ENCODE measurements around the gene BCL7B. TPM values are rescaled to one million over a fixed set of nuclear protein-coding genes. Genes with fewer than 3 reads are reported as not detected.
"Not testable (repeated sequence)": the region's sequence is repeated elsewhere in the genome, so short reads cannot be mapped to it uniquely, and the experiment has no call there.

Gene BCL7B
- total RNA-seq, 1 donor from 2014 or later: 34.0 TPM

DNA sequence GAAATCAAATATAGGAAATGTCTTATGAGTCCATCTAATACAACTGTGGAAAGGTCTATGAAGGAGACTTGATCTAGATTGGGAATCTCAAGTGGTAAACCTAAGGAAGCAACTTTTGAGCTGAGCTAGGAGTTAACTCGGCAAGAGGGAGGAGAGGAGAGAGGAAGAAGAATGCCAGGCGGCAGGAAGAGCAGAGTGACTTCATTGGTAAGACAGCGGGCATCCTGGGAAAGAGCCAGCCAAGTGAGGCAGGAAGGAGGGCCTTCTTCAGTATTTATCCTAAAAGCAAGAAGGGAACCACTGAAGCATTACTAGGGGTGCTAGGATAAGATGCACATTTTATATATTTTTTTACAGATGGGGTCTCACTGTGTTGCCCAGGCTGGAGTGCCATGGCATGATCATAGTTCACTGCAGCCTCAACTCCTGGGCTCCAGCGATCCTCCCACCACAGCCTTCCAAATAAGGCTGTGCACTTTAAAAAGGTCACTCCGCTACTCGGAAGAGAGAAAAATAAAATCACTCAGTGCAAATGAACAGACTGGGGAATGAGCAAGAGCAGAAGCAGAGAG, 2.0 kb downstream of the BCL7B start:
- peaks cover 5% of the 10 kb centered on the region for H3K27me3 Mint-ChIP-seq (ENCODE audit: unreplicated experiment)
- DNase-seq: no peak
- H3K9me3 Mint-ChIP-seq (ENCODE audit: unreplicated experiment): peaks cover 3% of the 10 kb centered on the region
- H3K27ac Mint-ChIP-seq (ENCODE audit: unreplicated experiment): peak overlapping the region; percentile 37
- H3K36me3 Mint-ChIP-seq (ENCODE audit: unreplicated experiment): no peaks in the 10 kb centered on the region
- TF ChIP-seq, protein P1, sequence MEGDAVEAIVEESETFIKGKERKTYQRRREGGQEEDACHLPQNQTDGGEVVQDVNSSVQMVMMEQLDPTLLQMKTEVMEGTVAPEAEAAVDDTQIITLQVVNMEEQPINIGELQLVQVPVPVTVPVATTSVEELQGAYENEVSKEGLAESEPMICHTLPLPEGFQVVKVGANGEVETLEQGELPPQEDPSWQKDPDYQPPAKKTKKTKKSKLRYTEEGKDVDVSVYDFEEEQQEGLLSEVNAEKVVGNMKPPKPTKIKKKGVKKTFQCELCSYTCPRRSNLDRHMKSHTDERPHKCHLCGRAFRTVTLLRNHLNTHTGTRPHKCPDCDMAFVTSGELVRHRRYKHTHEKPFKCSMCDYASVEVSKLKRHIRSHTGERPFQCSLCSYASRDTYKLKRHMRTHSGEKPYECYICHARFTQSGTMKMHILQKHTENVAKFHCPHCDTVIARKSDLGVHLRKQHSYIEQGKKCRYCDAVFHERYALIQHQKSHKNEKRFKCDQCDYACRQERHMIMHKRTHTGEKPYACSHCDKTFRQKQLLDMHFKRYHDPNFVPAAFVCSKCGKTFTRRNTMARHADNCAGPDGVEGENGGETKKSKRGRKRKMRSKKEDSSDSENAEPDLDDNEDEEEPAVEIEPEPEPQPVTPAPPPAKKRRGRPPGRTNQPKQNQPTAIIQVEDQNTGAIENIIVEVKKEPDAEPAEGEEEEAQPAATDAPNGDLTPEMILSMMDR (IDR thresholded peaks at IDR 0.05; ENCODE audit: partially characterized antibody, unreplicated experiment): no peak
- peaks cover 10% of the 10 kb centered on the region for H3K4me1 Mint-ChIP-seq (ENCODE audit: low read depth, unreplicated experiment)
- H3K4me3 Mint-ChIP-seq (ENCODE audit: unreplicated experiment): peak overlapping the region; percentile 96

DNA sequence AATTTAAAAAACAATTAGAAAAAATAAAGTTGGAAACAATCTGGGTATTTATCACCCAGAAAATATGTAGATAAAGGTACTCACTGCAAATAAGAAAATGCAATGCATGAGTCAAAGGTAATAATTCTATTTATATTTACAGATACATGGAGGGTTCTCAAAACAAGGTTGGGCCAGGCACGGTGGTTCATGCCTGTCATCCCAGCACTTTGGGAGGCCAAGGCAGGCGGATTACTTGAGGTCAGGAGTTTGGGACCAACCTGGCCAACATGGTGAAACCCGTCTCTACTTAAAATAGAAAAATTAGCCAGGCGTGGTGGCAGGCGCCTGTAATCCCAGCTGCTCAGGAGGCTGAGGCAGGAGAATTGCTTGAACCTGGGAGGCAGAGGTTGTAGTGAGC, 7.4 kb downstream of the BCL7B start:
- not testable (repeated sequence) for H3K4me3 Mint-ChIP-seq (ENCODE audit: unreplicated experiment); H3K27ac Mint-ChIP-seq (ENCODE audit: unreplicated experiment); H3K9me3 Mint-ChIP-seq (ENCODE audit: unreplicated experiment); H3K36me3 Mint-ChIP-seq (ENCODE audit: unreplicated experiment); H3K27me3 Mint-ChIP-seq (ENCODE audit: unreplicated experiment); H3K4me1 Mint-ChIP-seq (ENCODE audit: low read depth, unreplicated experiment); DNase-seq

DNA sequence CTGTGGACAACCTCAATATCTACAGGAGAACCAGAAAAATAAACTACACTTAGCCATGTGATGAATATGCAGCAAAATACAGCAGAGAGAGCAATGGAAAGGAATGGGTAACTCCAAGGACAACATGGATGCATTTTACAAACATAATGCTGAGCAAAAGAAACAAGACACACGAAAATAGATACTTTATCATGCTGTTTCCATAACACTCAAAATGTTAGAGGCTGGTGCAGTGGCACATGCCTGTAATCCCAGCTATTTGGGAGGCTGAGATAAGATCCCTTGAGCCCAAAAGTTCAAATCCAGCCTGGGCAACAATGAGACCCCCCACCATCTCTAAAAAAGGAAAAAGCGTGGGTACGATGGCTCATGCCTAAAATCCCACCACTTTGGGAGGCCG, 8.3 kb downstream of the BCL7B start:
- Mint-ChIP-seq H3K27me3 (ENCODE audit: unreplicated experiment) (no peaks in the 10 kb centered on the region), H3K4me3 (ENCODE audit: unreplicated experiment) (no peak overlapping the region), H3K27ac (ENCODE audit: unreplicated experiment) (no peak overlapping the region), H3K36me3 (ENCODE audit: unreplicated experiment) (no peaks in the 10 kb centered on the region), H3K9me3 (ENCODE audit: unreplicated experiment) (no peaks in the 10 kb centered on the region), H3K4me1 (ENCODE audit: low read depth, unreplicated experiment) (peaks cover 4% of the 10 kb centered on the region)
- TF ChIP-seq, protein P1 (IDR thresholded peaks at IDR 0.05; ENCODE audit: partially characterized antibody, unreplicated experiment): no peak
- no peak for DNase-seq

DNA sequence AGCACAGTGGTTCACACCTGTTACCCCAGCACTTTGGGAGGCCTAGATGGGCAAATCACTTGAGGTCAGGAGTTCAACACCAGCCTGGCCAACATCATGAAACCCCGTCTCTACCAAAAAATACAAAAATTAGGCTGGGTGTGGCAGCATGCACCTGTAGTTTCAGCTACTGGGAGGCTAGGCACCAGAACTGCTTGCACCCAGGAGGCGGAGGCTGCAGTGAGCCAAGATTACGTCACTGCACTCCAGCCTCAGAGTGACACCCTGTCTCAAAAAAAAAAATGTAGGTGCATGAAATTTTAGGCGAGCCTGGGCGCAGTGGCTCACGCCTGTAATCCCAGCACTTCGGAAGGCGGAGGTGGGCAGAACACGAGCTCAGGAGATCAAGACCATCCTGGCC, 9.6 kb downstream of the BCL7B start:
- no peaks in the 10 kb centered on the region for H3K27me3 Mint-ChIP-seq (ENCODE audit: unreplicated experiment)
- TF ChIP-seq, protein P1 (IDR thresholded peaks at IDR 0.05; ENCODE audit: partially characterized antibody, unreplicated experiment): no peak
- peaks cover 4% of the 10 kb centered on the region for H3K4me1 Mint-ChIP-seq (ENCODE audit: low read depth, unreplicated experiment)
- H3K4me3 Mint-ChIP-seq (ENCODE audit: unreplicated experiment): no peak overlapping the region
- H3K36me3 Mint-ChIP-seq (ENCODE audit: unreplicated experiment): no peaks in the 10 kb centered on the region
- H3K27ac Mint-ChIP-seq (ENCODE audit: unreplicated experiment): no peak overlapping the region
- H3K9me3 Mint-ChIP-seq (ENCODE audit: unreplicated experiment): no peaks in the 10 kb centered on the region
- no peak for DNase-seq

DNA sequence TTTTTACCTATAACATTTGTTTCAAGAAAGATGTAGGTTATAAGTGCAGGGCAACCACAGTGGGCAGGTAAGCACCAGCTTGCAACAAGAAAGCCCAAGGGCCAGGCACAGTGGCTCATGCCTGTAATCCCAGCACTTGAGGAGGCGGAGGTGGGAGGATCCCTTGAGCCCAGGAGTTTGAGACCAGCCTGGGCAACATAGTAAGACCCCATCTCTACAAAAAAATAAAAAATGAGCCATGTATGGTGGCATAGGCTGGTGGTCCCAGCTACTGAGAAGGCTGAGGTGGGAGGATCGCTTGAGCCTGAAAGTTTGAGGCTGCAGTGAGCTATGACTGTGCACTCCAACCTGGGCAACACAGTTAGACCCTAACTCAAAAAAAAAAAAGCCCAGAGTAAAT, 12.8 kb downstream of the BCL7B start:
- H3K27me3 Mint-ChIP-seq (ENCODE audit: unreplicated experiment): no peaks in the 10 kb centered on the region
- TF ChIP-seq, protein P1 (IDR thresholded peaks at IDR 0.05; ENCODE audit: partially characterized antibody, unreplicated experiment): no peak
- no peak overlapping the region for H3K4me3 Mint-ChIP-seq (ENCODE audit: unreplicated experiment)
- no peak overlapping the region for H3K27ac Mint-ChIP-seq (ENCODE audit: unreplicated experiment)
- H3K9me3 Mint-ChIP-seq (ENCODE audit: unreplicated experiment): no peaks in the 10 kb centered on the region
- no peak for DNase-seq
- H3K4me1 Mint-ChIP-seq (ENCODE audit: low read depth, unreplicated experiment): peaks cover 4% of the 10 kb centered on the region
- H3K36me3 Mint-ChIP-seq (ENCODE audit: unreplicated experiment): no peaks in the 10 kb centered on the region
